HepG2 (cell line): ENCODE measurements around the gene RNF222. TPM values are rescaled to one million over a fixed set of nuclear protein-coding genes. Genes with fewer than 3 reads are reported as not detected.

Experiments used
- ATAC-seq: fragments of 200-7000 bp; cut with Tn5 transposase; 3 replicates; pipeline ENCODE4 v1.9.1; 2020; ENCODE audit warnings: mild to moderate bottlenecking, moderate library complexity
- BruUV-seq: library from RNA; stranded (reverse); fragments of 400-500 nt; replicated peaks from 2 replicates; lab custom pipeline; 2021; lab: Mats Ljungman, UMichigan
- CTCF ChIA-PET: fragments of 300-600 bp; formaldehyde crosslinking; extraction: SDS; loops from one replicate; lab custom pipeline; 2021; ENCODE audit warnings: low total read pairs, inconsistent platforms, low intra/inter-chr PET ratio; lab: Yijun Ruan, JAX
- POLR2A ChIA-PET: fragments of 350-600 bp; sonication (Branson Sonifier 250); formaldehyde crosslinking; loops from one replicate; lab custom pipeline; 2020; ENCODE audit warnings: antibody characterized with exemption, inconsistent platforms; lab: Yijun Ruan, JAX
- DNase-seq: peaks from one replicate; pipeline ENCODE4 v3.0.0-alpha.2; 2015; ENCODE audit warnings: low spot score
- FAIRE-seq: peaks from 3 replicates; lab custom pipeline; 2011; peaks lifted over from hg19 to GRCh38; lab: Jason Lieb, UNC
- H2AFZ ChIP-seq: one replicate; pipeline ENCODE4 v1.6.1; 2011; ENCODE audit warnings: low read length, inconsistent platforms
- H3K27ac ChIP-seq: fragments of 300-600 bp; 3 replicates; pipeline ENCODE4 v1.8.0; 2011; ENCODE audit warnings: mixed run types, mild to moderate bottlenecking, mixed read lengths, low read length, inconsistent platforms; ENCODE audit not compliant: insufficient read depth; ENCODE audit errors: extremely low read length
- H3K27me3 ChIP-seq, 2 experiments: fragments of 200-600 bp in 1 of 2; 2 replicates in 1 of 2; 3 replicates in 1 of 2; pipeline versions ENCODE4 v1.6.0 to v1.8.0; 2011; ENCODE audit warnings: low read length in 2 of 2, mild to moderate bottlenecking in 2 of 2, moderate library complexity in 2 of 2, inconsistent platforms in 1 of 2; ENCODE audit not compliant: insufficient read depth in 2 of 2, control insufficient read depth in 1 of 2
- H3K36me3 ChIP-seq, 2 experiments: fragments of 200-600 bp in 1 of 2; replicated peaks in 1 of 2; 2 replicates in 1 of 2; 3 replicates in 1 of 2; pipeline versions ENCODE4 v1.5.1 to v1.8.0; 2011; ENCODE audit warnings: low read length in 2 of 2, inconsistent platforms in 1 of 2; ENCODE audit not compliant: insufficient read depth in 2 of 2, control insufficient read depth in 1 of 2
- H3K4me1 ChIP-seq: 2 replicates; pipeline ENCODE4 v1.5.1; 2012; ENCODE audit warnings: low read length, inconsistent platforms; ENCODE audit not compliant: insufficient read depth
- H3K4me2 ChIP-seq: 2 replicates; pipeline ENCODE4 v1.6.0; 2011; ENCODE audit warnings: low read depth, low read length, inconsistent platforms
- H3K4me3 ChIP-seq, 3 experiments: fragments of 200-600 bp in 1 of 3; sonication (generic), shearing (Covaris generic) in 1 of 3; replicated peaks in 1 of 3; 2 replicates each; pipeline ENCODE4 v1.5.1; 2011 to 2016; ENCODE audit warnings: low read length in 3 of 3, inconsistent platforms in 2 of 3, low read depth in 2 of 3, mild to moderate bottlenecking in 2 of 3, control low read depth in 1 of 3, mixed read lengths in 1 of 3; ENCODE audit not compliant: insufficient read depth in 1 of 3
- H3K79me2 ChIP-seq: one replicate; pipeline ENCODE4 v1.6.1; 2011; ENCODE audit warnings: low read length, inconsistent platforms; ENCODE audit not compliant: insufficient read depth
- H3K9ac ChIP-seq: 2 replicates; pipeline ENCODE4 v1.6.0; 2011; ENCODE audit warnings: mild to moderate bottlenecking, low read depth, low read length, inconsistent platforms; ENCODE audit not compliant: insufficient read depth
- H3K9me3 ChIP-seq: 2 replicates; pipeline ENCODE4 v1.5.1; 2012; ENCODE audit warnings: mild to moderate bottlenecking, low read length
- H4K20me1 ChIP-seq: 2 replicates; pipeline ENCODE4 v1.6.0; 2011; ENCODE audit warnings: inconsistent platforms, mild to moderate bottlenecking, low read length, moderate library complexity; ENCODE audit not compliant: insufficient read depth
- ATF7 ChIP-seq, 2 experiments: fragments of 450-650 bp in 1 of 2; sonication (generic) in 1 of 2; formaldehyde crosslinking in 1 of 2; IDR thresholded peaks; 2 replicates each; pipeline versions ENCODE4 v1.4.0 to v1.6.1; 2016 to 2020; ENCODE audit warnings: antibody characterized with exemption in 1 of 2, mild to moderate bottlenecking in 1 of 2, missing genetic modification reagents in 1 of 2
- DNMT3B ChIP-seq: conservative IDR thresholded peaks from 2 replicates; pipeline ENCODE4 v1.6.1; 2016; ENCODE audit warnings: missing biosample characterization, control low read depth
- ERF ChIP-seq: IDR thresholded peaks from 2 replicates; pipeline ENCODE4 v1.6.1; 2018; ENCODE audit warnings: missing biosample characterization, missing genetic modification reagents
- ETV5 ChIP-seq: IDR thresholded peaks from 2 replicates; pipeline ENCODE4 v1.6.1; 2018; ENCODE audit warnings: missing biosample characterization, missing genetic modification reagents, inconsistent platforms, borderline replicate concordance
- GABPB1 ChIP-seq: IDR thresholded peaks from 2 replicates; pipeline ENCODE4 v1.6.1; 2016; ENCODE audit warnings: mild to moderate bottlenecking, missing genetic modification reagents, moderate library complexity, missing compliant biosample characterization
- HOXA3 ChIP-seq: sonication (generic); formaldehyde crosslinking; IDR thresholded peaks from 2 replicates; pipeline ENCODE4 v1.5.0; 2020; ENCODE audit warnings: missing genetic modification reagents
- NFKBIZ ChIP-seq: IDR thresholded peaks from 2 replicates; pipeline ENCODE4 v1.6.1; 2018; ENCODE audit warnings: missing genetic modification reagents, missing compliant biosample characterization
- ZBTB21 ChIP-seq: sonication (generic); formaldehyde crosslinking; IDR thresholded peaks from 2 replicates; pipeline ENCODE4 v1.4.0; 2020; ENCODE audit warnings: missing genetic modification reagents
- ZNF589 ChIP-seq: sonication (generic); formaldehyde crosslinking; conservative IDR thresholded peaks from 2 replicates; pipeline ENCODE4 v1.8.0; 2022; ENCODE audit warnings: mild to moderate bottlenecking, moderate library complexity, missing genetic modification reagents
- ZNF768 ChIP-seq: sonication (generic); formaldehyde crosslinking; IDR thresholded peaks from 2 replicates; pipeline ENCODE4 v1.4.0; 2020; ENCODE audit warnings: missing genetic modification reagents
- WGBS: methylation state at CpG from one replicate; pipeline ENCODE4 v1.1.6; 2017; ENCODE audit warnings: low lambda C conversion rate; 5-methylcytosine and 5-hydroxymethylcytosine counted together
- in situ Hi-C: cut with HindIII; loops from 2 replicates; pipeline ENCODE4 v1.10.0; 2017; ENCODE audit warnings: low pct_unique_long_range_greater_than_20kb; ENCODE audit not compliant: extremely low pct_ligation_motif_present
- intact Hi-C: fragments of 100-400 bp; cut with micrococcal nuclease; formaldehyde crosslinking; loops from one replicate; pipeline ENCODE4 v1.10.0; 2022; ENCODE audit not compliant: unreplicated experiment
- polyA plus RNA-seq, 8 experiments: library from polyadenylated mRNA; depleted of rRNA in 3 of 8; stranded (reverse) in 7 of 8; unstranded in 1 of 8; fragments of >200 nt; fragmentation: Illumina TruSeq in 4 of 8; extraction: Trizol in 4 of 8; gene quantifications; 2 replicates each; pipeline versions ENCODE4 v1.2.1 to v1.2.3, GENCODE V29; 2011 to 2016; ENCODE audit warnings: low read depth in 4 of 8, missing spikeins in 1 of 8, mixed read lengths in 1 of 8; ENCODE audit not compliant: insufficient read depth in 1 of 8
- total RNA-seq, 5 experiments: library from RNA; depleted of rRNA; stranded (reverse); fragments of >200 nt; fragmentation: Illumina TruSeq; extraction: Trizol; gene quantifications; 2 replicates each; pipeline ENCODE4 v1.2.3, GENCODE V29; 2016; ENCODE audit warnings: low read depth in 1 of 5
- TF ChIP-seq, protein P1 (sequence below): fragments of 450-650 bp; IDR thresholded peaks from 2 replicates; pipeline ENCODE4 v1.6.1; 2017; ENCODE audit warnings: mild to moderate bottlenecking
- TF ChIP-seq, protein P2 (sequence below): sonication (generic); formaldehyde crosslinking; conservative IDR thresholded peaks from 2 replicates; pipeline ENCODE4 v1.8.1; 2023; ENCODE audit warnings: missing genetic modification reagents

The RNF222 gene
- total and polyA plus RNA-seq, 2 of the 13 experiments (the other 11 are each of a cell fraction or from before 2014, with no cell fraction given): not detected

- 9% methylated on average over 19 of the region's 68 CpGs for WGBS
- peaks cover 0 to 13% of the 10 kb centered on the region in 2 experiments; a peak in 2 of 5 replicates for H3K36me3 ChIP-seq
- ChIA-PET POLR2A (interaction anchor here (0.8 to 1.6 kb wide), 19 partner anchors 10 to 248 kb away, joined by 3 to 42 read pairs (median 5); partner anchors contain the start of genes KRABD2, RANGRF and SLC25A35), CTCF (no interaction called here)
- H3K4me2 ChIP-seq: peak within 1 kb of the TSS; percentile 88
- peak within 1 kb of the TSS; percentile 99 for H3K9ac ChIP-seq
- peaks cover 25% of the 10 kb centered on the region for H4K20me1 ChIP-seq
- ATAC-seq (peak; percentile 99), DNase-seq (peak; percentile 92), FAIRE-seq (no peak)
- H3K4me1 ChIP-seq: peaks cover 48% of the 10 kb centered on the region
- in situ Hi-C loops (no loop called here), intact Hi-C loops (loop anchor here (10.0 kb wide), 1 partner anchor 51 kb away; the partner anchor contains the start of gene RPL26)
- H3K4me3 ChIP-seq: peak within 1 kb of the TSS; percentile 92 to 99 (median 97)
- peak within 1 kb of the TSS; percentile 93 for H2AFZ ChIP-seq
- peaks cover 45% of the 10 kb centered on the region for H3K79me2 ChIP-seq
- H3K27me3 ChIP-seq: no peaks in the 10 kb centered on the region; a peak in 1 of 5 replicates
- H3K9me3 ChIP-seq: no peaks in the 10 kb centered on the region
- BruUV-seq: TSS peak; percentile 98
- H3K27ac ChIP-seq: peak within 1 kb of the TSS; percentile 93
- TF ChIP-seq, protein P1, sequence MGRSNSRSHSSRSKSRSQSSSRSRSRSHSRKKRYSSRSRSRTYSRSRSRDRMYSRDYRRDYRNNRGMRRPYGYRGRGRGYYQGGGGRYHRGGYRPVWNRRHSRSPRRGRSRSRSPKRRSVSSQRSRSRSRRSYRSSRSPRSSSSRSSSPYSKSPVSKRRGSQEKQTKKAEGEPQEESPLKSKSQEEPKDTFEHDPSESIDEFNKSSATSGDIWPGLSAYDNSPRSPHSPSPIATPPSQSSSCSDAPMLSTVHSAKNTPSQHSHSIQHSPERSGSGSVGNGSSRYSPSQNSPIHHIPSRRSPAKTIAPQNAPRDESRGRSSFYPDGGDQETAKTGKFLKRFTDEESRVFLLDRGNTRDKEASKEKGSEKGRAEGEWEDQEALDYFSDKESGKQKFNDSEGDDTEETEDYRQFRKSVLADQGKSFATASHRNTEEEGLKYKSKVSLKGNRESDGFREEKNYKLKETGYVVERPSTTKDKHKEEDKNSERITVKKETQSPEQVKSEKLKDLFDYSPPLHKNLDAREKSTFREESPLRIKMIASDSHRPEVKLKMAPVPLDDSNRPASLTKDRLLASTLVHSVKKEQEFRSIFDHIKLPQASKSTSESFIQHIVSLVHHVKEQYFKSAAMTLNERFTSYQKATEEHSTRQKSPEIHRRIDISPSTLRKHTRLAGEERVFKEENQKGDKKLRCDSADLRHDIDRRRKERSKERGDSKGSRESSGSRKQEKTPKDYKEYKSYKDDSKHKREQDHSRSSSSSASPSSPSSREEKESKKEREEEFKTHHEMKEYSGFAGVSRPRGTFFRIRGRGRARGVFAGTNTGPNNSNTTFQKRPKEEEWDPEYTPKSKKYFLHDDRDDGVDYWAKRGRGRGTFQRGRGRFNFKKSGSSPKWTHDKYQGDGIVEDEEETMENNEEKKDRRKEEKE: no peak
- TF ChIP-seq ETV5 (CRISPR knock-in tag) (0 out of 2 replicates have a peak, but pooled peaks have one; percentile 1), ATF7 (IDR thresholded peaks at IDR 0.05) (no peak), ATF7 (CRISPR knock-in tag; IDR thresholded peaks at IDR 0.05) (no peak), ZNF768 (peak; percentile 65; the same call in 1 of the 2 replicates), HOXA3 (CRISPR knock-in tag) (peak; percentile 85), NFKBIZ (CRISPR knock-in tag) (0 out of 2 replicates have a peak, but pooled peaks have one; percentile 45), ZBTB21 (CRISPR knock-in tag) (peak; percentile 39; the same call in 1 of the 2 replicates), DNMT3B (CRISPR knock-in tag) (no peak), ZNF589 (CRISPR knock-in tag) (no peak; the same call in 1 of the 2 replicates), ERF (CRISPR knock-in tag) (peak; percentile 76), GABPB1 (CRISPR knock-in tag) (peak; percentile 62; the same call in 1 of the 2 replicates)
- TF ChIP-seq, protein P2, sequence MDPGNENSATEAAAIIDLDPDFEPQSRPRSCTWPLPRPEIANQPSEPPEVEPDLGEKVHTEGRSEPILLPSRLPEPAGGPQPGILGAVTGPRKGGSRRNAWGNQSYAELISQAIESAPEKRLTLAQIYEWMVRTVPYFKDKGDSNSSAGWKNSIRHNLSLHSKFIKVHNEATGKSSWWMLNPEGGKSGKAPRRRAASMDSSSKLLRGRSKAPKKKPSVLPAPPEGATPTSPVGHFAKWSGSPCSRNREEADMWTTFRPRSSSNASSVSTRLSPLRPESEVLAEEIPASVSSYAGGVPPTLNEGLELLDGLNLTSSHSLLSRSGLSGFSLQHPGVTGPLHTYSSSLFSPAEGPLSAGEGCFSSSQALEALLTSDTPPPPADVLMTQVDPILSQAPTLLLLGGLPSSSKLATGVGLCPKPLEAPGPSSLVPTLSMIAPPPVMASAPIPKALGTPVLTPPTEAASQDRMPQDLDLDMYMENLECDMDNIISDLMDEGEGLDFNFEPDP: peak; percentile 89; the same call in 1 of the 2 replicates
Observed at GRCh38 chr17:8435245-8436168, 37.9 kb upstream of the RNF222 start, which contains the start of gene NDEL1. NDEL1 (plus strand) TSS chr17:8435884; CDS start chr17:8444272, 8,388 bp downstream.
